ENCODE measurements around the gene STH. TPM values are rescaled to one million over a fixed set of nuclear protein-coding genes. Genes with fewer than 3 reads are reported as not detected.

STH gene
- total RNA-seq, 2 donors from 2014 or later: not detected

- Mint-ChIP-seq H3K36me3 (ENCODE audit: low read depth) (peaks cover 71% of the 10 kb centered on the region), H3K4me1 (peaks cover 32% of the 10 kb centered on the region), H3K27me3 (ENCODE audit: insufficient read depth) (no peaks in the 10 kb centered on the region), H3K27ac (no peak overlapping the region), H3K4me3 (no peak overlapping the region), H3K9me3 (no peaks in the 10 kb centered on the region)
- DNase-seq: no peak
- WGBS, 2 experiments (ENCODE audit: insufficient coverage in 1 of 2, insufficient read length in 1 of 2): 94% methylated on average over 12 to 16 of the region's 16 CpGs
- Histone ChIP-seq H3K27me3 (ENCODE audit: control insufficient read depth, insufficient read depth, low read length, poor library complexity, severe bottlenecking) (no peaks in the 10 kb centered on the region), H3K9ac (ENCODE audit: extremely low read depth, low read length, poor library complexity, severe bottlenecking) (no peak overlapping the region), H3K4me3 (ENCODE audit: low read length) (no peak overlapping the region), H3K4me1 (ENCODE audit: control insufficient read depth, insufficient read depth, low read length) (peaks cover 7% of the 10 kb centered on the region), H3K27ac (ENCODE audit: low read depth, low read length) (no peak overlapping the region), H3K9me3 (ENCODE audit: control insufficient read depth, low read length) (no peaks in the 10 kb centered on the region), H3K36me3 (ENCODE audit: control insufficient read depth, insufficient read depth, low read length) (peaks cover 95% of the 10 kb centered on the region)
- TF ChIP-seq CTCF (conservative IDR thresholded peaks at IDR 0.05): no peak
Measured at GRCh38 chr17:46031440-46031839, 32.4 kb downstream of the STH start.

GRCh38 chr17:46031920-46032319 lies 32.9 kb downstream of the STH start:
- Histone ChIP-seq H3K36me3 (ENCODE audit: control insufficient read depth, insufficient read depth, low read length) (peaks cover 95% of the 10 kb centered on the region), H3K9ac (ENCODE audit: extremely low read depth, low read length, poor library complexity, severe bottlenecking) (no peak overlapping the region)

GRCh38 chr17:46032909-46033308 lies 33.9 kb downstream of the STH start:
- Histone ChIP-seq H3K27me3 (ENCODE audit: control insufficient read depth, insufficient read depth, low read length, poor library complexity, severe bottlenecking) (no peaks in the 10 kb centered on the region), H3K27ac (ENCODE audit: low read depth, low read length) (no peak overlapping the region), H3K36me3 (ENCODE audit: control insufficient read depth, insufficient read depth, low read length) (peaks cover 95% of the 10 kb centered on the region), H3K4me3 (ENCODE audit: low read length) (no peak overlapping the region), H3K4me1 (ENCODE audit: control insufficient read depth, insufficient read depth, low read length) (no peaks in the 10 kb centered on the region), H3K9me3 (ENCODE audit: control insufficient read depth, low read length) (no peaks in the 10 kb centered on the region), H3K9ac (ENCODE audit: extremely low read depth, low read length, poor library complexity, severe bottlenecking) (no peak overlapping the region)
- TF ChIP-seq CTCF (conservative IDR thresholded peaks at IDR 0.05): no peak
- H3K9me3 Mint-ChIP-seq: no peaks in the 10 kb centered on the region
- no peak overlapping the region for H3K27ac Mint-ChIP-seq
- peaks cover 83% of the 10 kb centered on the region for H3K36me3 Mint-ChIP-seq (ENCODE audit: low read depth)
- WGBS, 2 experiments (ENCODE audit: insufficient coverage in 1 of 2, insufficient read length in 1 of 2): 96 to 100% methylated on average over 5 to 11 of the region's 11 CpGs
- H3K27me3 Mint-ChIP-seq (ENCODE audit: insufficient read depth): no peaks in the 10 kb centered on the region
- DNase-seq: no peak
- peaks cover 18% of the 10 kb centered on the region for H3K4me1 Mint-ChIP-seq
- no peak overlapping the region for H3K4me3 Mint-ChIP-seq

More at GRCh38 chr17:46031920-46032319, 32.9 kb downstream of the STH start:
- no peak for DNase-seq
- H3K4me3 Mint-ChIP-seq: no peak overlapping the region
- peaks cover 28% of the 10 kb centered on the region for H3K4me1 Mint-ChIP-seq
- H3K27ac Mint-ChIP-seq: no peak overlapping the region
- TF ChIP-seq CTCF (conservative IDR thresholded peaks at IDR 0.05): no peak
- WGBS, 2 experiments (ENCODE audit: insufficient coverage in 1 of 2, insufficient read length in 1 of 2): 92% methylated on average over 8 of the region's 8 CpGs; no CpG with 5 or more reads in 1 of the 2 experiments
- no peaks in the 10 kb centered on the region for H3K27me3 Mint-ChIP-seq (ENCODE audit: insufficient read depth)
- H3K4me3 ChIP-seq (ENCODE audit: low read length): no peak overlapping the region
- H3K36me3 Mint-ChIP-seq (ENCODE audit: low read depth): peaks cover 76% of the 10 kb centered on the region
- H3K4me1 ChIP-seq (ENCODE audit: control insufficient read depth, insufficient read depth, low read length): peaks cover 6% of the 10 kb centered on the region
- H3K9me3 ChIP-seq (ENCODE audit: control insufficient read depth, low read length): no peaks in the 10 kb centered on the region
- H3K27me3 ChIP-seq (ENCODE audit: control insufficient read depth, insufficient read depth, low read length, poor library complexity, severe bottlenecking): no peaks in the 10 kb centered on the region
- H3K27ac ChIP-seq (ENCODE audit: low read depth, low read length): no peak overlapping the region
- H3K9me3 Mint-ChIP-seq: no peaks in the 10 kb centered on the region

All from endodermal cell (in vitro differentiated cells).